HEK293 (cell line): Measurements from ENCODE around the gene IMMT.

Experiments used
- BCL11A ChIP-seq: fragments of 450-650 bp; formaldehyde crosslinking; IDR thresholded peaks from 2 replicates; pipeline ENCODE4 v1.5.1; 2016; ENCODE audit warnings: low read depth, missing biosample characterization, missing genetic modification characterization
- YY1 ChIP-seq: fragments of 450-650 bp; formaldehyde crosslinking; IDR thresholded peaks from 2 replicates; pipeline ENCODE4 v1.5.1; 2018; ENCODE audit warnings: missing biosample characterization, missing genetic modification characterization
- ZNF274 ChIP-seq, 2 experiments: fragments of 200-500 bp in 1 of 2; fragments of 450-650 bp in 1 of 2; sonication (Bioruptor generic) in 1 of 2; formaldehyde crosslinking in 1 of 2; IDR thresholded peaks; 2 replicates each; pipeline versions ENCODE4 v1.5.1 to v1.6.1; 2014 to 2016; ENCODE audit warnings: borderline replicate concordance in 1 of 2, inconsistent platforms in 1 of 2, low read length in 1 of 2, missing biosample characterization in 1 of 2, missing genetic modification characterization in 1 of 2
- ZSCAN23 ChIP-seq: fragments of 450-650 bp; formaldehyde crosslinking; IDR thresholded peaks from 2 replicates; pipeline ENCODE4 v1.5.1; 2016; ENCODE audit warnings: missing biosample characterization, missing genetic modification characterization
- TF ChIP-seq, protein P1 (sequence below): fragments of 450-650 bp; formaldehyde crosslinking; IDR thresholded peaks from 2 replicates; pipeline ENCODE4 v1.5.1; 2016; ENCODE audit warnings: missing biosample characterization, missing genetic modification characterization
- TF ChIP-seq, protein P2 (sequence below): fragments of 450-650 bp; formaldehyde crosslinking; IDR thresholded peaks from 2 replicates; pipeline ENCODE4 v1.5.1; 2016; ENCODE audit warnings: missing biosample characterization, missing genetic modification characterization, borderline replicate concordance
- TF ChIP-seq, protein P3 (sequence below): fragments of 450-650 bp; formaldehyde crosslinking; IDR thresholded peaks from 2 replicates; pipeline ENCODE4 v1.5.1; 2017; ENCODE audit warnings: missing biosample characterization, missing genetic modification characterization

DNA sequence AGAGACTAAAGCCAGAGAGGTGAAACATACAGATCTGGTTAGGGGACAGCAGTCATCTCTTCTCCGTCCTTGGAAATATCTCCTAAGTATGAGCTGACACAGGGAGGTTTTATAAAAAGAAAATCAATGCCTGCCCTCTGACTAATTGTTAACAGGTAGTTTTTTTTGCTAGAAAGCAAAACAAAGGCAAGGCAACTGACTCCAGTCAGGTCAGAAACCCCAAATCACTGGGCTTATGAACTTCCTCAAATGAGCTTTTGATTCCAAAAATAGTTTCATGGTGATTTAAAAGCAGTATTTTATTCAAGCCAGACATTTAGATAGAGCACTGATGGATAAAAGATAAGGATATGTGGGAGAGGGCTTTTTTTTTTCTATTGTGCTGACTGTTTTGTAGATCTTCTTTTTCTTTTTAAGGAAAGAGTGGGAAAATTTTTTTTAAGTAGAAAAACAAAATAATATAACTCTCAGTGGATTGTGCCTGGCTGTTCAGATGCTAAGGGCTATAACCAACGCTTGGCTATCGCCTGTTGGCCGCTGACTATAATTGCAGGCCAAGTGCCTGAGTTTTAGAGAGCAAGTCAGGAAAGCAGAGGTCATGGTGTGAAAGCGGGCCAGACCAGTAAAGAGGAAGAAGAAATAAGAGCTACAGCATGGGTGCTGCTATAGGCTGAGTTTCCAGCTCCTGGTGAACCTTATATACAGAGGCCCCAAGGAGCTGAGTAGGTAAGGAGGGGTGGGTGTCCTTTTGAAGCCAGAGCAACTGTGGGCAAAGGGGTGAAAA is 48.9 kb upstream of the IMMT start:
- TF ChIP-seq, protein P1, sequence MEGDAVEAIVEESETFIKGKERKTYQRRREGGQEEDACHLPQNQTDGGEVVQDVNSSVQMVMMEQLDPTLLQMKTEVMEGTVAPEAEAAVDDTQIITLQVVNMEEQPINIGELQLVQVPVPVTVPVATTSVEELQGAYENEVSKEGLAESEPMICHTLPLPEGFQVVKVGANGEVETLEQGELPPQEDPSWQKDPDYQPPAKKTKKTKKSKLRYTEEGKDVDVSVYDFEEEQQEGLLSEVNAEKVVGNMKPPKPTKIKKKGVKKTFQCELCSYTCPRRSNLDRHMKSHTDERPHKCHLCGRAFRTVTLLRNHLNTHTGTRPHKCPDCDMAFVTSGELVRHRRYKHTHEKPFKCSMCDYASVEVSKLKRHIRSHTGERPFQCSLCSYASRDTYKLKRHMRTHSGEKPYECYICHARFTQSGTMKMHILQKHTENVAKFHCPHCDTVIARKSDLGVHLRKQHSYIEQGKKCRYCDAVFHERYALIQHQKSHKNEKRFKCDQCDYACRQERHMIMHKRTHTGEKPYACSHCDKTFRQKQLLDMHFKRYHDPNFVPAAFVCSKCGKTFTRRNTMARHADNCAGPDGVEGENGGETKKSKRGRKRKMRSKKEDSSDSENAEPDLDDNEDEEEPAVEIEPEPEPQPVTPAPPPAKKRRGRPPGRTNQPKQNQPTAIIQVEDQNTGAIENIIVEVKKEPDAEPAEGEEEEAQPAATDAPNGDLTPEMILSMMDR = no peak
- TF ChIP-seq YY1 (tag by site-specific recombination) (no peak), BCL11A (tag by site-specific recombination) (no peak), ZSCAN23 (tag by site-specific recombination) (no peak), ZNF274 (IDR thresholded peaks at IDR 0.05; ENCODE audit: low read length) (no peak), ZNF274 (tag by site-specific recombination; IDR thresholded peaks at IDR 0.05; ENCODE audit: borderline replicate concordance) (no peak)
- TF ChIP-seq, protein P2, sequence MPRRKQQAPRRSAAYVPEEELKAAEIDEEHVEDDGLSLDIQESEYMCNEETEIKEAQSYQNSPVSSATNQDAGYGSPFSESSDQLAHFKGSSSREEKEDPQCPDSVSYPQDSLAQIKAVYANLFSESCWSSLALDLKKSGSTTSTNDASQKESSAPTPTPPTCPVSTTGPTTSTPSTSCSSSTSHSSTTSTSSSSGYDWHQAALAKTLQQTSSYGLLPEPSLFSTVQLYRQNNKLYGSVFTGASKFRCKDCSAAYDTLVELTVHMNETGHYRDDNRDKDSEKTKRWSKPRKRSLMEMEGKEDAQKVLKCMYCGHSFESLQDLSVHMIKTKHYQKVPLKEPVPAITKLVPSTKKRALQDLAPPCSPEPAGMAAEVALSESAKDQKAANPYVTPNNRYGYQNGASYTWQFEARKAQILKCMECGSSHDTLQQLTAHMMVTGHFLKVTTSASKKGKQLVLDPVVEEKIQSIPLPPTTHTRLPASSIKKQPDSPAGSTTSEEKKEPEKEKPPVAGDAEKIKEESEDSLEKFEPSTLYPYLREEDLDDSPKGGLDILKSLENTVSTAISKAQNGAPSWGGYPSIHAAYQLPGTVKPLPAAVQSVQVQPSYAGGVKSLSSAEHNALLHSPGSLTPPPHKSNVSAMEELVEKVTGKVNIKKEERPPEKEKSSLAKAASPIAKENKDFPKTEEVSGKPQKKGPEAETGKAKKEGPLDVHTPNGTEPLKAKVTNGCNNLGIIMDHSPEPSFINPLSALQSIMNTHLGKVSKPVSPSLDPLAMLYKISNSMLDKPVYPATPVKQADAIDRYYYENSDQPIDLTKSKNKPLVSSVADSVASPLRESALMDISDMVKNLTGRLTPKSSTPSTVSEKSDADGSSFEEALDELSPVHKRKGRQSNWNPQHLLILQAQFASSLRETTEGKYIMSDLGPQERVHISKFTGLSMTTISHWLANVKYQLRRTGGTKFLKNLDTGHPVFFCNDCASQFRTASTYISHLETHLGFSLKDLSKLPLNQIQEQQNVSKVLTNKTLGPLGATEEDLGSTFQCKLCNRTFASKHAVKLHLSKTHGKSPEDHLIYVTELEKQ (tag by site-specific recombination) = no peak
- TF ChIP-seq, protein P3, sequence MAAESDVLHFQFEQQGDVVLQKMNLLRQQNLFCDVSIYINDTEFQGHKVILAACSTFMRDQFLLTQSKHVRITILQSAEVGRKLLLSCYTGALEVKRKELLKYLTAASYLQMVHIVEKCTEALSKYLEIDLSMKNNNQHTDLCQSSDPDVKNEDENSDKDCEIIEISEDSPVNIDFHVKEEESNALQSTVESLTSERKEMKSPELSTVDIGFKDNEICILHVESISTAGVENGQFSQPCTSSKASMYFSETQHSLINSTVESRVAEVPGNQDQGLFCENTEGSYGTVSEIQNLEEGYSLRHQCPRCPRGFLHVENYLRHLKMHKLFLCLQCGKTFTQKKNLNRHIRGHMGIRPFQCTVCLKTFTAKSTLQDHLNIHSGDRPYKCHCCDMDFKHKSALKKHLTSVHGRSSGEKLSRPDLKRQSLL (tag by site-specific recombination) = no peak
